ENCODE results near the gene SPEM2.

- TF ChIP-seq EZH2 (IDR thresholded peaks at IDR 0.05; ENCODE audit: borderline replicate concordance): no peak
- TF ChIP-seq, protein P1, sequence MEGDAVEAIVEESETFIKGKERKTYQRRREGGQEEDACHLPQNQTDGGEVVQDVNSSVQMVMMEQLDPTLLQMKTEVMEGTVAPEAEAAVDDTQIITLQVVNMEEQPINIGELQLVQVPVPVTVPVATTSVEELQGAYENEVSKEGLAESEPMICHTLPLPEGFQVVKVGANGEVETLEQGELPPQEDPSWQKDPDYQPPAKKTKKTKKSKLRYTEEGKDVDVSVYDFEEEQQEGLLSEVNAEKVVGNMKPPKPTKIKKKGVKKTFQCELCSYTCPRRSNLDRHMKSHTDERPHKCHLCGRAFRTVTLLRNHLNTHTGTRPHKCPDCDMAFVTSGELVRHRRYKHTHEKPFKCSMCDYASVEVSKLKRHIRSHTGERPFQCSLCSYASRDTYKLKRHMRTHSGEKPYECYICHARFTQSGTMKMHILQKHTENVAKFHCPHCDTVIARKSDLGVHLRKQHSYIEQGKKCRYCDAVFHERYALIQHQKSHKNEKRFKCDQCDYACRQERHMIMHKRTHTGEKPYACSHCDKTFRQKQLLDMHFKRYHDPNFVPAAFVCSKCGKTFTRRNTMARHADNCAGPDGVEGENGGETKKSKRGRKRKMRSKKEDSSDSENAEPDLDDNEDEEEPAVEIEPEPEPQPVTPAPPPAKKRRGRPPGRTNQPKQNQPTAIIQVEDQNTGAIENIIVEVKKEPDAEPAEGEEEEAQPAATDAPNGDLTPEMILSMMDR (IDR thresholded peaks at IDR 0.05; ENCODE audit: poor library complexity): no peak
Observed at GRCh38 chr17:7379134-7379533, 46.3 kb upstream of the SPEM2 start.
